ENCODE measurements around the gene VLDLR.

VLDLR gene

GRCh38 chr9:2593744-2594143, 27.8 kb upstream of the VLDLR start:
- no peak for DNase-seq (ENCODE audit: extremely low read depth, insufficient read length)
- H3K4me3 ChIP-seq (replicated peaks; ENCODE audit: low read depth, low read length) = no peak overlapping the region
- no peaks in the 10 kb centered on the region for H3K36me3 ChIP-seq (ENCODE audit: control insufficient read depth, insufficient read depth, low read length)
- no peak for TF ChIP-seq CTCF (IDR thresholded peaks at IDR 0.05; ENCODE audit: insufficient read depth, low read length, poor library complexity, severe bottlenecking)
- H3K27me3 ChIP-seq (replicated peaks; ENCODE audit: control insufficient read depth, insufficient read depth, low read length) = no peaks in the 10 kb centered on the region

GRCh38 chr9:2595973-2596372, 25.6 kb upstream of the VLDLR start:
- Histone ChIP-seq H3K27me3 (replicated peaks; ENCODE audit: control insufficient read depth, insufficient read depth, low read length) (no peaks in the 10 kb centered on the region), H3K4me3 (replicated peaks; ENCODE audit: low read depth, low read length) (no peak overlapping the region), H3K36me3 (ENCODE audit: control insufficient read depth, insufficient read depth, low read length) (no peaks in the 10 kb centered on the region)
- no peak for TF ChIP-seq CTCF (IDR thresholded peaks at IDR 0.05; ENCODE audit: insufficient read depth, low read length, poor library complexity, severe bottlenecking)
- DNase-seq (ENCODE audit: extremely low read depth, insufficient read length) = no peak

- H3K4me3 ChIP-seq (replicated peaks; ENCODE audit: low read depth, low read length) = no peak overlapping the region
- DNase-seq (ENCODE audit: extremely low read depth, insufficient read length) = no peak
- no peaks in the 10 kb centered on the region for H3K36me3 ChIP-seq (ENCODE audit: control insufficient read depth, insufficient read depth, low read length)
- no peak for TF ChIP-seq CTCF (IDR thresholded peaks at IDR 0.05; ENCODE audit: insufficient read depth, low read length, poor library complexity, severe bottlenecking)
- no peaks in the 10 kb centered on the region for H3K27me3 ChIP-seq (replicated peaks; ENCODE audit: control insufficient read depth, insufficient read depth, low read length)
These were observed 24.1 kb upstream of the VLDLR start for GRCh38 chr9:2597483-2597882.

- no peak for TF ChIP-seq CTCF (IDR thresholded peaks at IDR 0.05; ENCODE audit: insufficient read depth, low read length, poor library complexity, severe bottlenecking)
- no peaks in the 10 kb centered on the region for H3K27me3 ChIP-seq (replicated peaks; ENCODE audit: control insufficient read depth, insufficient read depth, low read length)
- H3K36me3 ChIP-seq (ENCODE audit: control insufficient read depth, insufficient read depth, low read length) = no peaks in the 10 kb centered on the region
- no peak overlapping the region for H3K4me3 ChIP-seq (replicated peaks; ENCODE audit: low read depth, low read length)
- DNase-seq (ENCODE audit: extremely low read depth, insufficient read length) = no peak
These were observed 21.7 kb upstream of the VLDLR start for GRCh38 chr9:2599896-2600295.

- Histone ChIP-seq H3K27me3 (replicated peaks; ENCODE audit: control insufficient read depth, insufficient read depth, low read length) (no peaks in the 10 kb centered on the region), H3K36me3 (ENCODE audit: control insufficient read depth, insufficient read depth, low read length) (no peaks in the 10 kb centered on the region), H3K4me3 (replicated peaks; ENCODE audit: low read depth, low read length) (no peak overlapping the region)
- TF ChIP-seq CTCF (IDR thresholded peaks at IDR 0.05; ENCODE audit: insufficient read depth, low read length, poor library complexity, severe bottlenecking) = no peak
- no peak for DNase-seq (ENCODE audit: extremely low read depth, insufficient read length)
These were observed 21.3 kb upstream of the VLDLR start for GRCh38 chr9:2600307-2600706.

GRCh38 chr9:2601785-2602378, 19.7 kb upstream of the VLDLR start:
- DNase-seq (ENCODE audit: extremely low read depth, insufficient read length) = no peak
- no peak overlapping the region for H3K4me3 ChIP-seq (replicated peaks; ENCODE audit: low read depth, low read length)
- no peaks in the 10 kb centered on the region for H3K27me3 ChIP-seq (replicated peaks; ENCODE audit: control insufficient read depth, insufficient read depth, low read length)
- no peak for TF ChIP-seq CTCF (IDR thresholded peaks at IDR 0.05; ENCODE audit: insufficient read depth, low read length, poor library complexity, severe bottlenecking)
- no peaks in the 10 kb centered on the region for H3K36me3 ChIP-seq (ENCODE audit: control insufficient read depth, insufficient read depth, low read length)
